ENCODE measurements around the gene RHEB. TPM values are rescaled to one million over a fixed set of nuclear protein-coding genes. Genes with fewer than 3 reads are reported as not detected.

RHEB gene
- total and polyA plus RNA-seq, 2 experiments from 2014 or later: 101 to 239 TPM

DNA sequence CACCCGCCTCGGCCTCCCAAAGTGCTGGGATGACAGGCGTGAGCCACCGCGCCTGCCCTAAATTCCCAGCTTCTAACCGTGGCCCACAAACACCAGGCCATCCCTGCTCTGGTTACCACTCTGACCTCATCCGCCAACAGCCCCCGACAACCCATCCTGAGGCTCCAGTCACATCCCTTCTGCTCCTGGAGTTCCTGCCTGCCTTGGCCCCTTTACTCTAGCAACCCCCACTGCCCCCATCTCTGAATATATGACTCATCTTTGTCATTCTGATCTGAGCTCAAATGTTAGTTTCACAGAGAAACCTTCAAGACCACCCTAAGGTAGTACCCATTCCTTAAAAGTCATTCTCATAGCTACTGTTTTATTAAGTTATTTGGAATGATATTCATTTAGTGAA lies 26.6 kb downstream of the RHEB start (continued):
- TF ChIP-seq ETS1 (IDR thresholded peaks at IDR 0.05) (no peak), CREB1 (CRISPR knock-in tag; IDR thresholded peaks at IDR 0.05; ENCODE audit: low read depth) (no peak), JUNB (IDR thresholded peaks at IDR 0.05; ENCODE audit: unreplicated experiment) (no peak), ZNF331 (CRISPR knock-in tag; IDR thresholded peaks at IDR 0.05; ENCODE audit: low read depth) (no peak), REST (IDR thresholded peaks at IDR 0.05; ENCODE audit: unreplicated experiment) (no peak), EZH2 (IDR thresholded peaks at IDR 0.05; ENCODE audit: low read depth, unreplicated experiment) (no peak), EZH2phosphoT487 (IDR thresholded peaks at IDR 0.05; ENCODE audit: unreplicated experiment) (no peak)

- Mint-ChIP-seq H3K4me1 (peaks cover 66% of the 10 kb centered on the region), H3K9me3 (no peaks in the 10 kb centered on the region), H3K27me3 (ENCODE audit: insufficient read depth, low read depth, poor library complexity) (peaks cover 1% of the 10 kb centered on the region), H3K36me3 (ENCODE audit: low read depth) (peaks cover 44% of the 10 kb centered on the region), H3K4me3 (no peak overlapping the region), H3K27ac (0 out of 2 replicates have a peak overlapping the region, but pooled peaks have one; percentile 46)
- no peak overlapping the region for H3K4me2 ChIP-seq
- no peaks in the 10 kb centered on the region; the same call in 1 of the 2 replicates for H3K36me3 ChIP-seq (ENCODE audit: insufficient read depth)
- H3K4me3 ChIP-seq: no peak overlapping the region
- no peak overlapping the region for H3K27ac ChIP-seq (ENCODE audit: low read depth)
- DNase-seq (ENCODE audit: low spot score): no peak
- H4K20me1 ChIP-seq (replicated peaks; ENCODE audit: insufficient read depth): peaks cover 45% of the 10 kb centered on the region
- ATAC-seq: no peak
- peaks cover 98% of the 10 kb centered on the region for H3K79me2 ChIP-seq (replicated peaks; ENCODE audit: insufficient read depth)
- H3K27me3 ChIP-seq (ENCODE audit: insufficient read depth): no peaks in the 10 kb centered on the region
- peaks cover 60% of the 10 kb centered on the region for H3K4me1 ChIP-seq (ENCODE audit: insufficient read depth)
- no peaks in the 10 kb centered on the region; the same call in 1 of the 2 replicates for H3F3A ChIP-seq (replicated peaks; ENCODE audit: low read depth)
- no peak overlapping the region for H2AFZ ChIP-seq
- no peaks in the 10 kb centered on the region for H3K9me2 ChIP-seq (ENCODE audit: insufficient read depth)
- TF ChIP-seq, protein P1, sequence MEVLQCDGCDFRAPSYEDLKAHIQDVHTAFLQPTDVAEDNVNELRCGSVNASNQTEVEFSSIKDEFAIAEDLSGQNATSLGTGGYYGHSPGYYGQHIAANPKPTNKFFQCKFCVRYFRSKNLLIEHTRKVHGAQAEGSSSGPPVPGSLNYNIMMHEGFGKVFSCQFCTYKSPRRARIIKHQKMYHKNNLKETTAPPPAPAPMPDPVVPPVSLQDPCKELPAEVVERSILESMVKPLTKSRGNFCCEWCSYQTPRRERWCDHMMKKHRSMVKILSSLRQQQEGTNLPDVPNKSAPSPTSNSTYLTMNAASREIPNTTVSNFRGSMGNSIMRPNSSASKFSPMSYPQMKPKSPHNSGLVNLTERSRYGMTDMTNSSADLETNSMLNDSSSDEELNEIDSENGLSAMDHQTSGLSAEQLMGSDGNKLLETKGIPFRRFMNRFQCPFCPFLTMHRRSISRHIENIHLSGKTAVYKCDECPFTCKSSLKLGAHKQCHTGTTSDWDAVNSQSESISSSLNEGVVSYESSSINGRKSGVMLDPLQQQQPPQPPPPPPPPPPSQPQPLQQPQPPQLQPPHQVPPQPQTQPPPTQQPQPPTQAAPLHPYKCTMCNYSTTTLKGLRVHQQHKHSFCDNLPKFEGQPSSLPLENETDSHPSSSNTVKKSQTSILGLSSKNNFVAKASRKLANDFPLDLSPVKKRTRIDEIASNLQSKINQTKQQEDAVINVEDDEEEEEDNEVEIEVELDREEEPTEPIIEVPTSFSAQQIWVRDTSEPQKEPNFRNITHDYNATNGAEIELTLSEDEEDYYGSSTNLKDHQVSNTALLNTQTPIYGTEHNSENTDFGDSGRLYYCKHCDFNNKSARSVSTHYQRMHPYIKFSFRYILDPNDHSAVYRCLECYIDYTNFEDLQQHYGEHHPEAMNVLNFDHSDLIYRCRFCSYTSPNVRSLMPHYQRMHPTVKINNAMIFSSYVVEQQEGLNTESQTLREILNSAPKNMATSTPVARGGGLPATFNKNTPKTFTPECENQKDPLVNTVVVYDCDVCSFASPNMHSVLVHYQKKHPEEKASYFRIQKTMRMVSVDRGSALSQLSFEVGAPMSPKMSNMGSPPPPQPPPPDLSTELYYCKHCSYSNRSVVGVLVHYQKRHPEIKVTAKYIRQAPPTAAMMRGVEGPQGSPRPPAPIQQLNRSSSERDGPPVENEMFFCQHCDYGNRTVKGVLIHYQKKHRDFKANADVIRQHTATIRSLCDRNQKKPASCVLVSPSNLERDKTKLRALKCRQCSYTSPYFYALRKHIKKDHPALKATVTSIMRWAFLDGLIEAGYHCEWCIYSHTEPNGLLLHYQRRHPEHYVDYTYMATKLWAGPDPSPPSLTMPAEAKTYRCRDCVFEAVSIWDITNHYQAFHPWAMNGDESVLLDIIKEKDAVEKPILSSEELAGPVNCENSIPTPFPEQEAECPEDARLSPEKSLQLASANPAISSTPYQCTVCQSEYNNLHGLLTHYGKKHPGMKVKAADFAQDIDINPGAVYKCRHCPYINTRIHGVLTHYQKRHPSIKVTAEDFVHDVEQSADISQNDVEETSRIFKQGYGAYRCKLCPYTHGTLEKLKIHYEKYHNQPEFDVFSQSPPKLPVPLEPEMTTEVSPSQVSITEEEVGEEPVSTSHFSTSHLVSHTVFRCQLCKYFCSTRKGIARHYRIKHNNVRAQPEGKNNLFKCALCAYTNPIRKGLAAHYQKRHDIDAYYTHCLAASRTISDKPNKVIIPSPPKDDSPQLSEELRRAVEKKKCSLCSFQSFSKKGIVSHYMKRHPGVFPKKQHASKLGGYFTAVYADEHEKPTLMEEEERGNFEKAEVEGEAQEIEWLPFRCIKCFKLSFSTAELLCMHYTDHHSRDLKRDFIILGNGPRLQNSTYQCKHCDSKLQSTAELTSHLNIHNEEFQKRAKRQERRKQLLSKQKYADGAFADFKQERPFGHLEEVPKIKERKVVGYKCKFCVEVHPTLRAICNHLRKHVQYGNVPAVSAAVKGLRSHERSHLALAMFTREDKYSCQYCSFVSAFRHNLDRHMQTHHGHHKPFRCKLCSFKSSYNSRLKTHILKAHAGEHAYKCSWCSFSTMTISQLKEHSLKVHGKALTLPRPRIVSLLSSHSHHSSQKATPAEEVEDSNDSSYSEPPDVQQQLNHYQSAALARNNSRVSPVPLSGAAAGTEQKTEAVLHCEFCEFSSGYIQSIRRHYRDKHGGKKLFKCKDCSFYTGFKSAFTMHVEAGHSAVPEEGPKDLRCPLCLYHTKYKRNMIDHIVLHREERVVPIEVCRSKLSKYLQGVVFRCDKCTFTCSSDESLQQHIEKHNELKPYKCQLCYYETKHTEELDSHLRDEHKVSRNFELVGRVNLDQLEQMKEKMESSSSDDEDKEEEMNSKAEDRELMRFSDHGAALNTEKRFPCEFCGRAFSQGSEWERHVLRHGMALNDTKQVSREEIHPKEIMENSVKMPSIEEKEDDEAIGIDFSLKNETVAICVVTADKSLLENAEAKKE (CRISPR knock-in tag; IDR thresholded peaks at IDR 0.05): no peak
- TF ChIP-seq ETS1 (IDR thresholded peaks at IDR 0.05) (no peak), ZNF114 (CRISPR knock-in tag; IDR thresholded peaks at IDR 0.05) (no peak), ZNF331 (CRISPR knock-in tag; IDR thresholded peaks at IDR 0.05; ENCODE audit: low read depth) (no peak)
- TF ChIP-seq, protein P2, sequence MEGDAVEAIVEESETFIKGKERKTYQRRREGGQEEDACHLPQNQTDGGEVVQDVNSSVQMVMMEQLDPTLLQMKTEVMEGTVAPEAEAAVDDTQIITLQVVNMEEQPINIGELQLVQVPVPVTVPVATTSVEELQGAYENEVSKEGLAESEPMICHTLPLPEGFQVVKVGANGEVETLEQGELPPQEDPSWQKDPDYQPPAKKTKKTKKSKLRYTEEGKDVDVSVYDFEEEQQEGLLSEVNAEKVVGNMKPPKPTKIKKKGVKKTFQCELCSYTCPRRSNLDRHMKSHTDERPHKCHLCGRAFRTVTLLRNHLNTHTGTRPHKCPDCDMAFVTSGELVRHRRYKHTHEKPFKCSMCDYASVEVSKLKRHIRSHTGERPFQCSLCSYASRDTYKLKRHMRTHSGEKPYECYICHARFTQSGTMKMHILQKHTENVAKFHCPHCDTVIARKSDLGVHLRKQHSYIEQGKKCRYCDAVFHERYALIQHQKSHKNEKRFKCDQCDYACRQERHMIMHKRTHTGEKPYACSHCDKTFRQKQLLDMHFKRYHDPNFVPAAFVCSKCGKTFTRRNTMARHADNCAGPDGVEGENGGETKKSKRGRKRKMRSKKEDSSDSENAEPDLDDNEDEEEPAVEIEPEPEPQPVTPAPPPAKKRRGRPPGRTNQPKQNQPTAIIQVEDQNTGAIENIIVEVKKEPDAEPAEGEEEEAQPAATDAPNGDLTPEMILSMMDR (conservative IDR thresholded peaks at IDR 0.05; ENCODE audit: low read depth in 2 of 2): no peak
Measured at GRCh38 chr7:151491859-151492258, 27.8 kb downstream of the RHEB start.

Measured in GM23338 (cell line).